SU-DHL-6 (cell line): ENCODE results near the gene CRYBG2.

Experiments used
- H2AFZ ChIP-seq: fragments of 200-600 bp; sonication (generic); 2 replicates; pipeline ENCODE4 v1.6.1; 2014; ENCODE audit warnings: low read depth, mild to moderate bottlenecking, moderate library complexity, mixed read lengths, antibody characterized with exemption, low read length; ENCODE audit not compliant: severe bottlenecking
- H3F3A ChIP-seq: fragments of 200-600 bp; shearing (Covaris generic); 2 replicates; pipeline ENCODE4 v1.6.0; 2016; ENCODE audit warnings: antibody characterized with exemption, mild to moderate bottlenecking; ENCODE audit not compliant: insufficient read depth
- H3K27ac ChIP-seq: fragments of 200-600 bp; sonication (generic); 2 replicates; pipeline ENCODE4 v1.5.1; 2016; ENCODE audit warnings: low read depth, mild to moderate bottlenecking, low read length, moderate library complexity, mixed read lengths
- H3K27me3 ChIP-seq: fragments of 200-600 bp; sonication (generic), shearing (Covaris generic); 2 replicates; pipeline ENCODE4 v1.6.0; 2014; ENCODE audit warnings: mild to moderate bottlenecking, low read length
- H3K36me3 ChIP-seq: fragments of 200-600 bp; sonication (generic); 2 replicates; pipeline ENCODE4 v1.6.1; 2014; ENCODE audit warnings: mild to moderate bottlenecking, low read length, mixed read lengths
- H3K4me2 ChIP-seq: fragments of 300-600, 200-600 bp; shearing (Covaris generic), sonication (generic); 2 replicates; pipeline ENCODE4 v1.6.0; 2014; ENCODE audit warnings: low read length, low read depth, mild to moderate bottlenecking; ENCODE audit not compliant: poor library complexity, severe bottlenecking
- H3K4me3 ChIP-seq: fragments of 200-600 bp; sonication (generic); 2 replicates; pipeline ENCODE4 v1.5.1; 2014; ENCODE audit warnings: antibody characterized with exemption, low read length, mild to moderate bottlenecking, mixed read lengths; ENCODE audit not compliant: insufficient read depth, poor library complexity, severe bottlenecking
- H3K79me2 ChIP-seq: fragments of 200-600 bp; sonication (generic); 2 replicates; pipeline ENCODE4 v1.6.1; 2014; ENCODE audit warnings: mild to moderate bottlenecking, low read length, moderate library complexity; ENCODE audit not compliant: insufficient read depth
- H3K9ac ChIP-seq: fragments of 200-600 bp; sonication (generic); 2 replicates; pipeline ENCODE4 v1.7.0; 2014; ENCODE audit warnings: mild to moderate bottlenecking, low read length
- H3K9me2 ChIP-seq: fragments of 200-600 bp; sonication (generic); replicated peaks from 2 replicates; pipeline ENCODE4 v1.6.1; 2014; ENCODE audit warnings: low read length; ENCODE audit not compliant: insufficient read depth
- H3K9me3 ChIP-seq: fragments of 200-600 bp; sonication (generic); 2 replicates; pipeline ENCODE4 v1.6.1; 2014; ENCODE audit warnings: low read length, mixed read lengths; ENCODE audit not compliant: insufficient read depth
- H4K20me1 ChIP-seq: fragments of 200-600 bp; sonication (generic); 2 replicates; pipeline ENCODE4 v1.6.1; 2014; ENCODE audit warnings: low read depth, mild to moderate bottlenecking, antibody characterized with exemption, low read length, moderate library complexity, mixed read lengths
- EZH2phosphoT487 ChIP-seq: fragments of 200-600 bp; sonication (generic), shearing (Covaris generic); conservative IDR thresholded peaks from 2 replicates; pipeline ENCODE4 v1.6.1; 2018; ENCODE audit warnings: mild to moderate bottlenecking, antibody characterized with exemption, low read length, moderate library complexity, mixed read lengths
- TF ChIP-seq, protein P1 (sequence below): fragments of 200-600 bp; sonication (generic); IDR thresholded peaks from one replicate; pipeline ENCODE4 v1.5.1; 2017; ENCODE audit warnings: antibody characterized with exemption, mild to moderate bottlenecking, low read length, moderate library complexity; ENCODE audit not compliant: insufficient read depth, poor library complexity, severe bottlenecking

Gene CRYBG2

DNA sequence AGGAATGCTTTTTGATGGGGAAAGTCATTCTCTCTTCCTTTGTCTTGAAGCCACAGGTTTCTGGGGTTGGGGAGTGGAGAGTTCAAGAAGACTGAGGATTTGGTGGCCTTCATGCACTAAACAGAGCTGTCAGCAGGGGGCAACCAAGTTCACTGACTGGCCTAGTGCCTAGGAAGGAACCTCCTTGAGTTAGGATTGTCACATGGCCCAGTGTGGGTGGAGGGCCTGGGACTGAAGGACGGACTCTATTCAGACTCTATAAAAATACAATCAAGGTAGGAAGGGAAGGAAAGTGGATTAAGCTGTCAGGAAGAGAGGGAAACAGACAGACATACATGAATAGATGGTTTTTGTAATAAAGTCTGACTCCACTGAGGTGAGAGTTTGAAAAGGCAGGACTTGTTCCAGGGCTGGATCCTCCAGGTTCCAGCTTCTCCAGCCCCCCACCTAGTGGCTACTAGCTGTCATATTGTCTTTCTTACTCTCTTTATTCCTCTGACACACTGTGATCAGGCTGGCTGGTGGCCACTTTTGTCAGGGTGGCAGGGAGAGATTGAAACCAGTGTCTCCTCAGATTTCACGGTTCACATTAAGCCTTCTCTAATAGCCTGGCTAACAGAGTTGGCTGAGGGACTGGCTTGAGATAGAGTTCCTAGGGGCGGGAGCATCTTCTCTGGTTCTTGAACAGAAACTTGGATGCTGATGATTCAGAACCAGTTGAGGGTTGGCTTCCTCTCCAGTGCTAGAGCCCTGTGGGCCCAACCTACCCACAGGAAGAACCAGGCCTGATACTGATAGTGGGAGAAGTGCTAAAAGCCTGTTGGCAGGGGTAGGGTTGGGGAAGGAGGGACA, 78.1 kb downstream of the CRYBG2 start:
- H3K36me3 ChIP-seq, result peaks cover 6% of the 10 kb centered on the region; the same call in 1 of the 2 replicates
- H3K27ac ChIP-seq, result no peak overlapping the region
- H3K9me3 ChIP-seq, result no peaks in the 10 kb centered on the region
- H2AFZ ChIP-seq, result no peak overlapping the region
- H3K9me2 ChIP-seq, result no peaks in the 10 kb centered on the region
- H3K4me2 ChIP-seq, result no peak overlapping the region
- peaks cover 4% of the 10 kb centered on the region; the same call in 1 of the 2 replicates for H3K79me2 ChIP-seq
- no peak overlapping the region for H3K4me3 ChIP-seq
- no peak overlapping the region for H3K9ac ChIP-seq
- H3F3A ChIP-seq, result peaks cover 10% of the 10 kb centered on the region; the same call in 1 of the 2 replicates
- no peaks in the 10 kb centered on the region; the same call in 1 of the 2 replicates for H4K20me1 ChIP-seq
- TF ChIP-seq, protein P1, sequence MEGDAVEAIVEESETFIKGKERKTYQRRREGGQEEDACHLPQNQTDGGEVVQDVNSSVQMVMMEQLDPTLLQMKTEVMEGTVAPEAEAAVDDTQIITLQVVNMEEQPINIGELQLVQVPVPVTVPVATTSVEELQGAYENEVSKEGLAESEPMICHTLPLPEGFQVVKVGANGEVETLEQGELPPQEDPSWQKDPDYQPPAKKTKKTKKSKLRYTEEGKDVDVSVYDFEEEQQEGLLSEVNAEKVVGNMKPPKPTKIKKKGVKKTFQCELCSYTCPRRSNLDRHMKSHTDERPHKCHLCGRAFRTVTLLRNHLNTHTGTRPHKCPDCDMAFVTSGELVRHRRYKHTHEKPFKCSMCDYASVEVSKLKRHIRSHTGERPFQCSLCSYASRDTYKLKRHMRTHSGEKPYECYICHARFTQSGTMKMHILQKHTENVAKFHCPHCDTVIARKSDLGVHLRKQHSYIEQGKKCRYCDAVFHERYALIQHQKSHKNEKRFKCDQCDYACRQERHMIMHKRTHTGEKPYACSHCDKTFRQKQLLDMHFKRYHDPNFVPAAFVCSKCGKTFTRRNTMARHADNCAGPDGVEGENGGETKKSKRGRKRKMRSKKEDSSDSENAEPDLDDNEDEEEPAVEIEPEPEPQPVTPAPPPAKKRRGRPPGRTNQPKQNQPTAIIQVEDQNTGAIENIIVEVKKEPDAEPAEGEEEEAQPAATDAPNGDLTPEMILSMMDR, result peak; percentile 77
- TF ChIP-seq EZH2phosphoT487, result no peak
- H3K27me3 ChIP-seq, result no peaks in the 10 kb centered on the region

DNA sequence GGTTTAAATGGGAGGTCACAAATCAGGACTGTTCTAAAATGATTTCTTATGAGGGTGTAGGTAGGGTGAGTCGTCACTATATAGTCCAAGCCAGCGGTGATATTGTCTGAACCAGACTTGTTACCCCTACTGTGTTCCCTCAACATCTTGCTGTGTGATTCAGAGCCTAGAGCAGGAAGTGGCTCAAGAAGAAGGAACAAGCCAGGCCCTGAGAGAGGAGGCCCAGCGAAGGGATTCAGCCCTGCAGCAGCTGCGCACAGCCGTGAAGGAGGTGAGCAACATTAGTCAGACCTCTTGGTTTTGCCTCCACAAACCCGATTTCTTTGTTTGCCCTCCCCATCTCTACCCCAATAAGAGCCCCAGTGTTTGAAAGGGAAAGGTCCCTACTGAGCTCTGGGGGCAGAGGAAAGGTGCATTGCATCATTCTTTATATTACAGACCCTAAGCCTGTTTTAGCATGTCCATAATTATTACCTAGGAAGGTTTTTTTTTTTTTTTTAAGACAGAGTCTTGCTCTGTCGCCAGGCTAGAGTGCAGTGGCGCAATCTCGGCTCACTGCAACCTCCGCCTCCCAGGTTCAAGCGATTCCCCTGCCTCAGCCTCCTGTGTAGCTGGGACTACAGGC, 79.0 kb downstream of the CRYBG2 start:
- Histone ChIP-seq H3K9me3 (no peaks in the 10 kb centered on the region), H3K27ac (no peak overlapping the region), H4K20me1 (no peaks in the 10 kb centered on the region), H3K36me3 (peaks cover 13% of the 10 kb centered on the region), H2AFZ (no peak overlapping the region), H3K9ac (no peak overlapping the region), H3K4me2 (no peak overlapping the region), H3K4me3 (no peak overlapping the region), H3K27me3 (no peaks in the 10 kb centered on the region), H3K79me2 (no peaks in the 10 kb centered on the region), H3F3A (peaks cover 10% of the 10 kb centered on the region; the same call in 1 of the 2 replicates), H3K9me2 (no peaks in the 10 kb centered on the region)
- TF ChIP-seq, protein P1, result no peak
- TF ChIP-seq EZH2phosphoT487, result no peak
